Measurements from ENCODE around the gene FOXL2.
"Not testable (repeated sequence)": the region's sequence is repeated elsewhere in the genome, so short reads cannot be mapped to it uniquely, and the experiment has no call there.

FOXL2 gene

DNA sequence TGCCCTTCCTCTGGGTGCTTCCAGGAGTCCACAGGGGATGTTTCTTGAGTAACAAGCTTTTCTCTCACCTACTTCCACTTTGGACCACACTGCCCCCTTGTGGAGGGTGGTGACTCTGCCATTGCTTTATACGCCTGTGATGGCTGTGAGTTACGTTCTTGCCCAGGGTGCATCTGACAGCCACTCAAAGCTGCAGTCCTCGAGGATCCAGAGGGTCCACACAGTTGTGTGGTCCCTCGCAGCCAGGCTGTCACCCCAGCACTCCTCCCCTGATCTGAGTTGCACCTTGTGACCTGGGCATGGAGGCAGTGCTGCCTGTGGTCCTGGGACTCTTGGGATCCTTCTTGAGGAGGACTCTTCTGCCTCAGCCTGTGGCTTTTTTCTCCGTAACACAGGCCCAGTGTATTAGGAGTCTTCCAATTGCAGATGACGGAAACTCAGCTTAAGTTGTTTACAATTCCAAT is 23.4 kb downstream of the FOXL2 start:
- DNase-seq = peak; percentile 64 to 86 (median 74)

DNA sequence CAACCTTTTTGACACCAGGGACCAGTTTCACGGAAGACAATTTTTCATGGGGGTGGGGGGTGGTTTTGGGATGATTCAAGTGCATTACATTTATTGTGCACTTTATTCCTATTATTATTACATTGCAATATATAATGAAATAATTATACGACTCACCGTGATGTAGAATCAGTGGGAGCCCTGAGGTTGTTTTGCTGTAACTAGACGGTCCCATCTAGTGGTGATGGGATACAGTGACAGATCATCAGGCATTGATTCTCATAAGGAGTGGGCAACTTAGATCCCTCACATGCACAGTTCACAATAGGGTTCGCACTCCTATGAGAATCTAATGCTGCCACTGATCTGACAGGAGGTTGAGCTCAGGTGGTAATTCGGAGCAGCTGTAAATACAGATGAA is 24.5 kb downstream of the FOXL2 start:
- DNase-seq = not testable (repeated sequence)

DNA sequence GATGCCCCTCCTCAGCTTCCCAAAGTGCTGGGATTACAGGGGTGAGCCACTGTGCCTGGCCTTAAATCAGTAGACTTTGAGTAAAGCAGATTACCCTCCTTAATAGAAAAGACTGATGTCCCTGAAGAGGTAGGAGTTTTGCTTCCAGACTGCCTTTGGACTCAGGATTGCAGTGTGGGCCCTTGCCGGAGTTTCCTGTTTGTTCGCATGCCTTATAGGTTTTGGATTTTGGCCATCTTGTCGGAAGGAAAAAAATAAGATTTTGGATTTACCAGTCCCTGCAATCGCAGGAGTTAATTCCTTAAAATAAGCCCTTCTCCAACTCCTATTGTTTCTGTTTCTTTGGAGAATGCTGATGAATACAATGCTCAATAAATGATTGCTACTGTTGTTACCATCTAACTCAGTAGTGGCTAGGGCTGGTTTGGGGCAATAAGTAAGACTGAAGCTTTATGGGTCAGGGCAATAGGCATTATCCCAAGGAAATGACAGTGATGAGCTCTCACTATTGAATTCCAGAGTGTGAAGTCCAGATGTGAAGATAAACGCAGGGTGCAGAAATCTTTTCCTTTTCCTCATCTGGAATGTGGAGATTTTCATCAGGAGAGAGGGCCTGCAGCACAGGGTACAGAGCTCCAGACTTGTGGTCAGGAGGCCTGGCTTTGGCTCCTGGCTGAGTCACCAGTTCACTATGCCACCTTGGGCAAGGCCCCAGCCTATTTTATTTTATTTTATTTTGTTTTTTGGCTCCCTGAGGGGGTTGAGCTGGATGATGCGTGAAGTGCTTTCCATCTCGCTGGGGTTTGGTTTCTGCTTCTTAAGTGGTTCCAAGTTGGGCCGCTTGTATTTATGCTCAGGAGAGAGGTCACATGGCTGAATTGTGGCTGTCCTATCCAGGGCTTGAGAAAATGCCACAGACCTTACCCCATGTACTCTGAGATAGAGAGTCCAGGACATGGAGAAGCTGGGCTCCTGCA is 25.3 kb downstream of the FOXL2 start:
- DNase-seq = no peak

DNA sequence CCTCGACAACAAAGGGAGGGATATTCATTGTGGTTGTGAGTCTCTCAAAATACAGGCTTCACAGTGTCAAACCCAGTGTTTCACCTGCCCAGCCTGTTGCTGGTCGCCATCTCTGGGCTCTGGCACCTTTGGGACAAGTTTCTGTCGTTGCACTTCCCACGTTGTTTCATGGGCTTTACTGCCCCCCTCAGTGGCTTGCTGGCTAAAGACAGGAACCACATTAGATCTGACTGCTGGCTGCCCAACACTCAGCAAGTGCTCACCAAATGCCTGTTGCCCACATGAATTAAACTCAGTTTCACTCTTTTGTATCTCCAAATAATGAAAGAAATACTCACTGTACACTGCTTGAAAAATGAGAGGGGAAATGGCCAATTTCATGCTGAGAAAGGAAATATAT is 27.6 kb downstream of the FOXL2 start:
- no peak for DNase-seq

DNA sequence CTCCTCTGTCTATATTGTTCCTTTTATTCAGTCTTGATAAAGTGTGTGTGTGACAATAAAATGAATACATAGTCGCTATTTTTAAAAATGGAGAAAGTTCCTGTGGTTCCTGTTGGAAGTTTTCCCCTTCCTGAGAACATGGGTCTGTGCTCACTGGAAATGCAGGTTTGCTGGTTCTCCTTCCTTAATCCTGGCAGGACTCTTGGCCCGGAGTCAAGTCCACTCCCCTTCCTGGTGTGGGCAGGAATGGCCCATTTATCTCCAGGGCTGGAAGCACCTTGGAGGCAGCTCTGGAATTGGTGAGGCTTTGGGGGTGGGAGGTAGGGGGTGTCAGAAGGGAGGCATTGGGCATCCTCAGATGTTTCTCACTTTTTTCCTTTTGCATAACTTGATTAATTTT is 30.1 kb downstream of the FOXL2 start:
- no peak for DNase-seq

DNA sequence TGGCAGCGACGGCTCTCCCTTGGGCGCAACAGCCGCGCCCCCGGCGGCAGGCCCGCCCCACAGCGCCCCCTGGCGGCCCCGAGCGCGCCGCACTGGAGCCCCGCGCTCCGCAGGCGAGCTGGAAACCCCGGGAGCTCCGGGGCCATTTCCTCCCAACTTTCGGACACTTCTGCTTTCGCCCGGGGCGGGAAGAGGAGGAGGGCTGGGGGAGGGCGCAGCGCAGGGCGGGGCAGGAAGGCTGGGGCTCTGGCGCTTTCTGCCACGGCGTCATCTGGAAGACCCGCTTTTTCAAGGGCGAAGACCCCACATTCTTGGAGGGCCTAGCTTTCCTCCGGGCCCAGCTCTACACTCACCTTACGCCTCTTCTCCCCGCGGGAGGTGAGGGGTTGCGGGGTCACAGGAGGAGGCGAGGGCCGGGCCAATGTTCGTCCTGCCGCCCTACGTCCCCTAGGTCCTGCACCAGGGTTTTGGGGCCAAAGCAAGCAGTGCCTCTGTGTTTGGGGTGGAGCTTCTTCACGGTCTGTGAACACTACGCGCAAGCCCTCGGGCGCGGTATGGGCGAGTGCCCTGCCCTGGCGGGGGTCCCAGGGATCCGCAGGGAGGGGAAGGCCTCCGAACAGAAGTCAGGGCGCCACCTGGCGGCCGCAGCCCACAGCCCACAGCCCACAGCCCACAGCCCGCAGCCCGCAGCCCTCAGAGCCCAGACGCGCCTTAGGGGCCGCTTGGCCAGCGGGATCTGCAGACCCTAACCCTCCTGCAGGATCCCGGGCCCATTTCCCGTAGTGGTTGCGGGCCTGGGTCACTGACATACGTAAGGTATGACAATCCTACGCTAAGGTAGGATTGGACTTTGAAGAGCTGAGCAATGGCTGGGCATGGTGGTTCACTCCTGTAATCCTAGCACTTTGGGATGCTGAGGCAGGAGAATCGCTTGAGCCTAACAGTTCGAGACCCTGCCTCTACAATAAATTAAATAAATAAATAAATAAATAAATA is 31.1 kb downstream of the FOXL2 start:
- DNase-seq = peak; percentile 45 to 84 (median 74)

DNA sequence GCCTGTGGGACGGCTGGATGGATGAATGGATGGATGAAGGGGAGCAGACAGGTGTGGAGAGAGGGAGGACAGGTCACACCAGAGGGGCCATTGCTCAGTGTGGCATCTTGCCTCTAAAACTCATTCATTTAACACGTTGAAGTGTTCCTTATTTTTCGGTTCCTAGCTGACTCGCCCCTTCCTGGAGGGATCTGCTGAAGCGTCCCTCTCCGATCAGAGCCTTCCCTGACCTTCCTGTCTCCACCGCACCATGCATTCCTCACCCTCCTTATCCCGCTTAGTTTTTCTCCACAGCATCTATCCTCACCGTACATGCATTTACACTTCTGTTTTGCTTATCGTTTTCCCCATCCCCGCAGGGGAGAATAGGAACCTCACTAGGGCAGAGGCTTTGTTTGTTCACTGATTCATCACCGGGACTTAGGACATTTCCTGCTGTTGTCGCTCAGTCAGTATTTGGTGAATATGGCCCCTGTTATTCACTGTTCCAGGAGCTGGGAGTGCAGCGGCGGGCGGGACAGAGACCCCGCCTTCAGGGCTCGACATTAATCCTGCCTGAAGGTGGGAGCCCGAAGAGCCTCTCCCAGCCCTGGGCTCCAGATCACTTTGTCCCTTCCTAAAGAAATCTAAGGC is 32.0 kb downstream of the FOXL2 start:
- DNase-seq = no peak

DNA sequence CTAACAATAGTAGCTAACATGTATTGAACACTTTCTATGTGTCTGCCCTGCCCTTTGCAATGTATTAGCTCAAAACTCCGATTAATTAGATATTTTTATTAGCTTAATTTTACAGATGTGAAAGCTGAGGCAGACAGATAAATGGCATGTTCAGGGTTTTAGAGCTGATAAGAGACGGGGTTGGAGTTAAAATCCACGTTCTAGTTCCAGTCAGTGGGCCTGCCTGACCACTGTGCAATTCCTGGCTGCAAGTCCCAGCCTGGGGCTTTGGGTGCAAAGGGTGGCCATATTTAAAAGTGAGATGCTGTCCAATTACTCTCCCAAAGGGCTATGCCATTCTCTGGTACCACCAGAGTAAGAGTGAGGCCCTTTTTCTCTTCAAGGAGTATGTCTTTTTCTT is 33.2 kb downstream of the FOXL2 start:
- DNase-seq = no peak

DNA sequence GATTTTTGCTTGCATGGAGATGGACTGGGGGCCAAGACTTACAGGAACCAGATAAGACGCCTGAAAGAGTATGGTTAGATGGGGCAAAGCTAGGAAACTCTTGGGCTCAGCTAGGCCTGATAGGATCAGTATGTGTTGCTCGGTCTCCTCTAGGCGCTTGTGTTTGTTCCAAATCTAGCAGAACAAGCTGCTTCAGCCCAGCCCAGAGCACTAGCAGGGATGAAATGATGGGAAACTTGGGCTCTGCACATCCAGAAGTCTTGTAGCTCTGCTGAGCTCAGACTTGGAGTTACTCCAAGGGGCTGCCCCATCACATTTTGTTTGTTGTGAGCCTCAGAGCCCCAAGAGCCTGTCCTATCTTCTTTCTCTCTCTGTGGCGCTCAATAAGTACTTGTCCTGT is 34.7 kb downstream of the FOXL2 start:
- no peak for DNase-seq

DNA sequence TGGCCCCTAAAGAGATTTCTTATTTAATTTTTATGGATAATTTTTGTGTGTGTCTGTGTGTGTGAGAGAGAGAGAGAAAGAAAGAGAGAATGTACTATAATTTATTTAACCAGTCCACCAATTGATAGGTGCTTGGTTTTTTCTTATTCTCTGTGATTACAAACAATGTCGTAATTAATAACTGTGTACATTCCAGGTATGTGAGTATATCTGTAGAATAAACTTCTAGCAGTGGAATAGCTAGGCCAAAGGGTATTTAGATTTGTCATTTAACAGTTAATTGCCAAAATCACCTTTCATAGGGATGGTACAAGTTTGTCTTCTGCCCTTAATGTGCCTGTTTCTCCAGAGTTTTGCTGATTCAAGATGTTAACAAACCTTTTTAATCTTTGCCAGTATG is 35.3 kb downstream of the FOXL2 start:
- DNase-seq = no peak

DNA sequence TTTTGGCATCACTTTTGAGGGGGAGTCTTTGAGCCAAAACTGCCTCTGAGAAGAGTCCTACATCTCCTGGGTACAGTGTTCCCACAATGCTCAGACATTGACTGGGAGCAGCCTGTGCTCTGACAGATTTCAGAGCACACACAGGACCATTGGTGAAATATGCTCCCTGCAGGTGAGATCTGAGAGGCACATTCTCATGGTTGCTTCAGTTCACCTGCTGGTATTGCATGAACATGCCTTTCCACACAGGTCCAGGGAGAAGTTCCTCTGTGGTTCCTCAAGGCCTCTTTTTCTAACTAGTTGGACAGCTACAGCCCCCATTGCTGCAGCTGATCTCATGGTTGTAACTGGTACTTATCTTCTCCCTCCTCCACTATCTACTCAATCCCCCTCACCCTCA is 37.0 kb downstream of the FOXL2 start:
- DNase-seq = no peak

DNA sequence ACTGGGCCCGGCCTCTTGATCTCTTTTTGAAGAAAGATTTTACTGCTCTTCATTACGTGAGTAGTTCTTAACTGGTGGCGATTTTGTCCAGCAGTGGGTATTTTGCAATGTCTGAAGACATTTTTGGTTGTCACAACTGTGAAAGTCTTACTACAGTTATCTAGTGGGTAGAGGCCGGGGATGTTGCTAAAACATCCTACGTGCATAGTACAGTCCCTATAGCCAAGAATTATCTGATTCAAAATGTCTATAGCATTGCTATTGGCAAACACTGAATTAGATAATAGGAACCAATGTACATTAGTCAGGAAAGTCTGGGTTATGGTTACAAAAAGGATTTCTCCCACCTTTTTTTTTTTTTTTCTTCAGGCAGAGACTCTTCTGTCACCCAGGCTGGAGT is 38.1 kb downstream of the FOXL2 start:
- DNase-seq = no peak

DNA sequence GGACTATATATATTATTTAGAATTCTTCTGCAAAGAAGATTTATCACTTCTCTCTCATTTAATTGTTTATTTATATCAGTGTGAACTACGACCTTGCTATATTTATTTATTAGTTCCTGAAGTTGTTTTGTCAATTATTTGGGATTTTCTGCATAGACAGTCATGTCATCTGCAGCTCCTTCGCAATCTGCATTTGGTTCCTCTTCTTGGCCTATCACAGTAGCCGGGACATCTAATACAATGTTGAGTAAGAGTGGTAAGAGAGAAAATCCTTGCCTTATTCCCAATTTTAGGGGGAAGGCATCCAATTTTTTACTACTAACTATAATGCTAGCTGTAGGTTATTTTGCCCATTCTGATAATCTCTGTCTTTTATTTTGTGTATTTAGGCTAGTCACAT is 39.4 kb downstream of the FOXL2 start:
- no peak for DNase-seq

DNA sequence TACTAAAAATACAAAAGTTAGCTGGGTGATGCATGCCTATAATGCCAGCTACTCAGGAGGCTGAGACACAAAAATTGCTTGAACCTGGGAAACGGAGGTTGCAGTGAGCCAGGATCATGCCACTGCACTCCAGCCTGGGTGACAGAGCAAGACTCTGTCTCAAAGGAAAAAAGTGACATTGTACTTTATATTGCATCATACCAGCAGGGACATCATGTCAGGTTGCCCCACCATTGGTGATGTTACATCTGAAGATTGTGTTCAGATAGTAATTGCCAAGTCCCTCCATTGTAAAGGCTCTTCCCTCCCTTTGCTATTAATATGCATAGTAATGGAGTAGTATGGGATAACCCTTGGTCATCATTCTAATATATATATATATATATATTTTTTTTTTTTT is 44.8 kb downstream of the FOXL2 start:
- DNase-seq = no peak

DNA sequence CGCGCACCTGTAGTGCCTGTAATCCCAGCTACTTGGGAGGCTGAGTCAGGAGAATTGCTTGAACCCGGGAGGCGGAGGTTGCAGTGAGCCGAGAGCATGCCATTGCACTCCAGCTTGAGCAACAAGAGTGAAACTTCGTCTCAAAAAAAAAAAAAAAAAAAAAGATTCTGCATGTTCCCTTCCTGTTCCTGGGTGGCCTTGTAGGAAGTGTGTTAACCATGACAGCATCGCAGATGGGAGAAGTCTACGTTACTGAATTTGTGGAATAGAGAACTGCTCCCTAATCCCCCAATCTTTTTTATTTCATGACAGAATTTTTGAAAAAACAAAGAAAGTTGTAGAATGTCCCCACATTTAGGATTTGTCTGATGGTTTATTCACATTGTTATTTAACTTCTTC is 45.4 kb downstream of the FOXL2 start:
- no peak for DNase-seq

DNA sequence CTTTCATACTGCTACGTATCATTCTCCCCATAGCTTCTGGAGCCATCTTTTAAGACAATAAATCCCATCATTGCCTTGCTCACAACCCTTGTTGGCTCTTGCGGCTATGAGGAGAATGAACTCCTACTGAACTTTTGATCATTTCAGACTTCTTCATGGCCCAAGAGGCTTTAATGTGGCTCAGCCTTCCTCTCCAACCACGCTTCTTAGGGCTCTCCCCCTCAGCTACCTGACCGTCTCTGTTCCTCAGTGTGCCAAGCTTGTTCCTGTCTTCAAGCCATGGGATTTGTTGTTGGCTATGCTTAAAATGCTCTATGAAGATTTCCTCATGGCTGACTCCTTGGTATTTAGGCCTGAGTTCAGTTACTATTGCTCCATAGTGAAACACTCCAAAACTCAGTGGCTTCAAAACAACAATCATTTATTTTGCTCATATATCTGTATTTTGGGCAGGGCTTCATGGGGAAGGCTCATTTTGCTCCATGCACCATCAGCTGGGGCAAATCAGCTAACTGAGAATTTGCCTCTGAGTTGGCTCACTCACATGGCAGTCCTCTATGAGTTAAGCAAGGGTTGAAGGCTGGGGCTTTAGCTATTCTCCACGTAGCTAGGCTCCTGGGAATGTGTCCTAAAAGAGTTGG is 47.5 kb downstream of the FOXL2 start:
- DNase-seq = no peak

DNA sequence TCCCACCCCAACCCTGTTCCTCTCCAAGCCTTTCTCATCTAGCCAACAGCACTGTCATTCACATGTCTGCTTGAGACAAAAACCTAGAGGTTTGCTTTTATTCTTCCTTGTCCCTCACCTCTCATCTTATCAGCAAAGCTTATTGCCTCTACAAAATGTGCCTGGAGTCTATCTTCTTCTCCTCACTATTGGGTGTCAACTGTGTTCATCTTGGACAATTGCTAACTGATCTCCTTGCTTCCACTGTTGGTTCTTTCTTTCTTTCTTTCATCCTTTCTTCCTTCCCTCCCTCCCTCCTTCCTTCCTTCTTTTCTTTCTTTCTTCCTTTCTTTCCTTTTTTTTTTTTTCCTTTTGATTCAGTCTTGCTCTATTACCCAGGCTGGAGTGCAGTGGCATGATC is 48.2 kb downstream of the FOXL2 start:
- no peak for DNase-seq

DNA sequence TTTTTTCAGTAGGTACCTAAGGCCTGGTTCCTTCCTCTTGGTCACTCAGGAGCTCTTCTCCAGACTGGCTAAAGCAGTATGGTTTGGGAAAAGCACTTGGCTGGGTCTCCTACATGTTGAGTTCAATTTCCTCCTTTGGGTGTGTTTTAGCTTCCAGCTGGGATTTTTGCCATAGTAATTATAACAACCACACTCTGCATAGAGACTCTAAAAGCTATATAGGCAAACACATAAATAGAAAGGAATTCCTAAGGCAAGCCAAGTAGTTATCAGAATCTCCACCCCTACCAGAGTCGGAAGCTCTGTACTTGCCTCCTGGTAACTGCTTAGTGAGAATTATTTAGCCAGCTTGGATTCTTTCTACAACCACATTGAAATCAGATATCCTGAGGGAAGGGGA is 48.6 kb downstream of the FOXL2 start:
- no peak for DNase-seq

All from stimulated activated naive CD4-positive, alpha-beta T cell (primary cell).